ENCODE results near the gene FOXO6.
"Not testable (repeated sequence)": the region's sequence is repeated elsewhere in the genome, so short reads cannot be mapped to it uniquely, and the experiment has no call there.

FOXO6 gene

DNA sequence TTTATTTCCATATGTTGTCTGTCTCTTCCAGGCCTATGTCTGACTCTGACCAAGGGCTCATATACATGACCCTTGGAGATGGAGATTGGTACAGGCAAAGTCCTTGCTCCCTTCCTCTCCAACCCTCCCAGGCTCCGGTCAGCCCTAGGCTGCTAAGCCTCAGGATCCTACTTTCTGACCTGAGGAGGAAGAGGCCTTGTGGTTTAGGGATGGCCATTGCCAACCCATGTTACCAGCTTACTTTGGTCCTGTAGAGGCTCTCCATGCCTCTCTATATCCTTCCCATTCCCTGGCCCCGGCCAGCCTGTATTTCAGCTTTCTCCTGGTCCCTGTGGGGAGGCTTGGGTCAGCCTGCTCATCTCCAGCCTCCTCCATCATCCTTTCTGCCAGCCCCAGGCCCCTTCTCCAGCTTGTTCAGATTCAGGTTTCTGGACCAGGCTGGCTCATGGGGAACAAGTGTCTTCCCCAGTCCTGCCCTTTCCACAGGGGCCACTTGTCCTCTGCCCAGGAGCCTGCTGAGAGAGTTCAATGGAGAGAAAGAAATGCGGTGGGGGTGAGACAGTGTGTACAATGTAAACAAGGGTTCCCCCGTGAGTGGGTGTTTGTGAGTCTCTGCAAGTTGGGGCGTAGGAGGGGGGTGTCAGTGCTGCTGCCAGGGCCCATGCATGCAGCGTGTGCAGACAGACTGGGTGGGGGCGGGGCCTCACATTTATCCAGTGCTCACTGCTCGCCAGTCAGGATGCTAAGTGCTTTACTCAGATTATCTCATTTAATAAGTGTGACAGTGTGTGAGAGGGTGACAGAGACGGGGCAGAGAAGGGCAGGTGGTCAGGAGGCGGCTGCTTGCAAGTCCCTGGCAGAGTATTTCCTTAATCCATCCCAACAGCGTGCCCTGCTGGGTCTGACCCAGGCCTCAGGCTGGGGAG lies 31.3 kb upstream of the FOXO6 start:
- H3K4me3 ChIP-seq (replicated peaks; ENCODE audit: low read depth, low read length) = no peak overlapping the region
- no peak for DNase-seq (ENCODE audit: extremely low read depth, low read depth)
- TF ChIP-seq, protein P1, sequence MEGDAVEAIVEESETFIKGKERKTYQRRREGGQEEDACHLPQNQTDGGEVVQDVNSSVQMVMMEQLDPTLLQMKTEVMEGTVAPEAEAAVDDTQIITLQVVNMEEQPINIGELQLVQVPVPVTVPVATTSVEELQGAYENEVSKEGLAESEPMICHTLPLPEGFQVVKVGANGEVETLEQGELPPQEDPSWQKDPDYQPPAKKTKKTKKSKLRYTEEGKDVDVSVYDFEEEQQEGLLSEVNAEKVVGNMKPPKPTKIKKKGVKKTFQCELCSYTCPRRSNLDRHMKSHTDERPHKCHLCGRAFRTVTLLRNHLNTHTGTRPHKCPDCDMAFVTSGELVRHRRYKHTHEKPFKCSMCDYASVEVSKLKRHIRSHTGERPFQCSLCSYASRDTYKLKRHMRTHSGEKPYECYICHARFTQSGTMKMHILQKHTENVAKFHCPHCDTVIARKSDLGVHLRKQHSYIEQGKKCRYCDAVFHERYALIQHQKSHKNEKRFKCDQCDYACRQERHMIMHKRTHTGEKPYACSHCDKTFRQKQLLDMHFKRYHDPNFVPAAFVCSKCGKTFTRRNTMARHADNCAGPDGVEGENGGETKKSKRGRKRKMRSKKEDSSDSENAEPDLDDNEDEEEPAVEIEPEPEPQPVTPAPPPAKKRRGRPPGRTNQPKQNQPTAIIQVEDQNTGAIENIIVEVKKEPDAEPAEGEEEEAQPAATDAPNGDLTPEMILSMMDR (IDR thresholded peaks at IDR 0.05; ENCODE audit: low read depth, low read length, missing control alignments) = no peak

DNA sequence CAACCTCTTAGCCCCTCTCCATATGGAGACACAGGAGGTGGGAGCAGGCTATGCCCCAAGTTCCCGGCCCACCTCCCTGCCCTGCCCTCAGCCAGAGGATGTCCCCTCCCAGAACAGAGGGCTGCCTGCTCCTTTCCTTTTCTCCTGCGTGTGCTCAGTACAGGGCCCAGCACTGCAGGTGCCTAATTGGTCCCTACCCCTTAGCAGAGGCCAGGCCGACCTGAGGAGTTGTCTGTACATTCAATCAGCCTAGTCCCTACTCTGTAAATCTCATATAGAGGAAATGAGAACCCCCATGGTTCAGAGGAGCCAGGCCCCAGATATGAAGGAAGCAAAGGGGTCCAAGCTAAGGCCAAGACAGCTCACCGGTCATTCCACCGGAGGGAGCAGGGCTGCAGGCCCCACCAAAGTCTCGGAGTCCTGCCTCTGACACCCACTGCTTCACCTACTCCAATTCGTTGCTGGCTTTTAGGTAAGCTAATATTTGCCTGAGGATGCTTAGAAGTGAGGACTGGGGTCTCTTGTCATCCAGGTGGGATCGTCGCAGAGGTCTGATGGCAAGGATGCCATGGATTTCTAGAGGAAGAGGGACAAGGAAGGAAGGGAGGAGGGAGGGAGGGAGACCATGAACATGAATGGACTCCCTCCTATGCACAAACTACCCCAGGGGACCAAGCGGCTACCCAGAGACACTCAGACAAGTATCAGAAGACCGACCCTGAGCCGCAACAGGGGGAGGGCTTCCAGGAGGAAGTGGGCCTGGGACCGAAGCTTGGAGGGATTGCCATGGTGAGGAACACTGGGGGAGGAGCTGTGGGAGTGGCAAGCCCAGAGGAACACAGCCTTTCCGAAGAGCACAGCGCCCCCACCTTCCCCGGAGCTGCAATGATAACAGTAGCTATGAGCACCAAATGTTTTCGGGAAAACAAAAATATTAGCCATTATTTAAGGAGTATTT lies 30.4 kb upstream of the FOXO6 start:
- TF ChIP-seq, protein P1 (IDR thresholded peaks at IDR 0.05; ENCODE audit: low read depth, low read length, missing control alignments) = peak; percentile 35
- DNase-seq (ENCODE audit: extremely low read depth, low read depth) = no peak
- H3K4me3 ChIP-seq (replicated peaks; ENCODE audit: low read depth, low read length) = no peak overlapping the region

DNA sequence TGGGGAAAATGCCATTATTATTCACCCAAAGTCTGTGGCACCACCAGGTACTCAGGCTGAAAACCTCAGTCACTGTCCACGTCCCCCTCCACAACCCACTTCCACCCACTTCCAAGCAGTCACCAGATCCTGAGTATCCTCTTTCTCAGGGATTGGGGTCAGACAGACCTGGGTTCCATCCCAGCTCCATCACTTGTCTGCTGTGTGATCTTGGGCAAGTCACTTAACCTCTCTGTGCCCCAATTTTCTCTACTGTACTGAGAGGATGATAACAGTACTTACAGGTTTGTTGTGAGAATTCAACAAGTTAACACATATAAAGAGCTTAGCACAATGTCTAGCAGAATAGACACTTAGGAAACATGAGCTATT lies 29.7 kb upstream of the FOXO6 start:
- DNase-seq (ENCODE audit: extremely low read depth, low read depth) = no peak
- no peak overlapping the region for H3K4me3 ChIP-seq (replicated peaks; ENCODE audit: low read depth, low read length)
- TF ChIP-seq, protein P1 (IDR thresholded peaks at IDR 0.05; ENCODE audit: low read depth, low read length, missing control alignments) = no peak

DNA sequence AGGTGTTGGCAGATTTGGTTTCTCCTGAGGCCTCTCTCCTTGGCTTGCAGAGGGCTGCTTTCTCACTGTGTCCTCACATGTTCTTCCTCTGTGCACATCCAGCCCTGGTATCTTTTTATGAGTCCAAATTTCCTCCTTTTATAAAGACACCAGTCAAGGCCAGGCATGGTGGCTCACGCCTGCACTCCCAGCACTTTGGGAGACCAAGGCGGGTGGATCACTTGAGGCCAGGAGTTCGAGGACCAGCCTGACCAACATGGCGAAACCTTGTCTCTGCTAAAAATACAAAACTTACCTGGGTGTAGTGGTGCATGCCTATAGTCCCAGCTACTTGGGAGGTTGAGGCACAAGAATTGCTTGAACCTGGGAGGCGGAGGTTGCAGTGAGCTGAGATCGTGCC lies 29.1 kb upstream of the FOXO6 start:
- DNase-seq (ENCODE audit: extremely low read depth, low read depth); H3K4me3 ChIP-seq (replicated peaks; ENCODE audit: low read depth, low read length): not testable (repeated sequence)

DNA sequence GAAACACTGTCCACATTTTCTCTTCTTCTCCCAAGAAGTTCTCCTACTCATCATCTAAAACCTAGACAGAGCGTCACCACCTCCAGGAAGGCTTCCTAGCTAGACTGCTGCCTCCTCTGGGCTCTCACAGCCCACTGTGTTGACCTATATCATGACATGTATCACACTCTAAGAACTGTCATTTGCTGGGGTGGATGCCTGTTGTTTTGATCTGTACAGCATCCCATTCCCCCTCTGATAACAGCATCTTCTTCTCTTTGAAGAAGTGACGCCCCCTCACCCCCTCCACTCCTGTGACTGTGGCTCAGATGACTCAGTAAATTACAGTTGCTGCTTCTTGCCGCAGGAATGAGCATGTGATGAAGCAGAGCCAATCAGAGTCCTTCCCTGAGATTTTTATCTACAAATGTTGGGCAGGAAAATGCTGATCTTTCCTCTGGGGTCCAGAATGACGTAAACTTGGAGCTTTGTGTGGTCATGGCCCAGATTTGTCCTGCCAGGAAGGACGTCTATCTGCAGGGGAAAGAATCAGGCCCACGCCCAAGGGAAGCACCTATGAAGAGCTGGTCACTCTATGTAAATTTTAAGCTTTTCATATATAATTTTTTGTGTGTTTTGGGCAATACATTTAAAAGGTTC lies 28.0 kb upstream of the FOXO6 start:
- TF ChIP-seq, protein P1 (IDR thresholded peaks at IDR 0.05; ENCODE audit: low read depth, low read length, missing control alignments) = no peak
- no peak overlapping the region for H3K4me3 ChIP-seq (replicated peaks; ENCODE audit: low read depth, low read length)
- peak; percentile 36 for DNase-seq (ENCODE audit: extremely low read depth, low read depth)

DNA sequence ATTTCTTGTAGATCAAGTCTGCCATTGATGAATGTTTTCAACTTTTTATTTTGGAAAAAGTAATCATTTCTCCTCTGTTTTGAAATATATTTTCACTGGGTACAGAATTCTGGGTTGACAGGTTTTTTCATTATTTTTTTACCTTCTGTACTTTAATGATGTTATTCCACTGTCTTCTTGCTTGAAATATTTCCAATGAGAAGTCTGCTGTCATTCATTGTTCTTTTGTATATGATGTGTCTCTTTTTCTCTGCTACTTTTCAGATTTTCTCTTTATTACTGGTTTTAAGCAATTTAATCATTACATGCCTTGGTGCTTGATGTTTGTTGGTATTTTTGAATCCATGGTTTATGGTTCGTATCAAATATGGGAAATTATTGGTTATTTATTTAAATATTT lies 22.4 kb upstream of the FOXO6 start:
- no peak for DNase-seq (ENCODE audit: extremely low read depth, low read depth)
- H3K4me3 ChIP-seq (replicated peaks; ENCODE audit: low read depth, low read length) = no peak overlapping the region
- TF ChIP-seq, protein P1 (IDR thresholded peaks at IDR 0.05; ENCODE audit: low read depth, low read length, missing control alignments) = no peak
